HepG2 (cell line): ENCODE measurements around the gene TSHZ2. TPM values are rescaled to one million over a fixed set of nuclear protein-coding genes. Genes with fewer than 3 reads are reported as not detected.

Experiments
- ATAC-seq: fragments of 200-7000 bp; cut with Tn5 transposase; 3 replicates; pipeline ENCODE4 v1.9.1; 2020; ENCODE audit warnings: mild to moderate bottlenecking, moderate library complexity
- BruUV-seq: library from RNA; stranded (reverse); fragments of 400-500 nt; replicated peaks from 2 replicates; lab custom pipeline; 2021; lab: Mats Ljungman, UMichigan
- CTCF ChIA-PET: fragments of 300-600 bp; formaldehyde crosslinking; extraction: SDS; loops from one replicate; lab custom pipeline; 2021; ENCODE audit warnings: low total read pairs, inconsistent platforms, low intra/inter-chr PET ratio; lab: Yijun Ruan, JAX
- POLR2A ChIA-PET: fragments of 350-600 bp; sonication (Branson Sonifier 250); formaldehyde crosslinking; loops from one replicate; lab custom pipeline; 2020; ENCODE audit warnings: antibody characterized with exemption, inconsistent platforms; lab: Yijun Ruan, JAX
- DNase-seq: peaks from one replicate; pipeline ENCODE4 v3.0.0-alpha.2; 2015; ENCODE audit warnings: low spot score
- FAIRE-seq: peaks from 3 replicates; lab custom pipeline; 2011; peaks lifted over from hg19 to GRCh38; lab: Jason Lieb, UNC
- H2AFZ ChIP-seq: one replicate; pipeline ENCODE4 v1.6.1; 2011; ENCODE audit warnings: low read length, inconsistent platforms
- H3K27ac ChIP-seq: fragments of 300-600 bp; 3 replicates; pipeline ENCODE4 v1.8.0; 2011; ENCODE audit warnings: mixed run types, mild to moderate bottlenecking, mixed read lengths, low read length, inconsistent platforms; ENCODE audit not compliant: insufficient read depth; ENCODE audit errors: extremely low read length
- H3K27me3 ChIP-seq, 2 experiments: fragments of 200-600 bp in 1 of 2; 2 replicates in 1 of 2; 3 replicates in 1 of 2; pipeline versions ENCODE4 v1.6.0 to v1.8.0; 2011; ENCODE audit warnings: low read length in 2 of 2, mild to moderate bottlenecking in 2 of 2, moderate library complexity in 2 of 2, inconsistent platforms in 1 of 2; ENCODE audit not compliant: insufficient read depth in 2 of 2, control insufficient read depth in 1 of 2
- H3K36me3 ChIP-seq, 2 experiments: fragments of 200-600 bp in 1 of 2; replicated peaks in 1 of 2; 2 replicates in 1 of 2; 3 replicates in 1 of 2; pipeline versions ENCODE4 v1.5.1 to v1.8.0; 2011; ENCODE audit warnings: low read length in 2 of 2, inconsistent platforms in 1 of 2; ENCODE audit not compliant: insufficient read depth in 2 of 2, control insufficient read depth in 1 of 2
- H3K4me1 ChIP-seq: 2 replicates; pipeline ENCODE4 v1.5.1; 2012; ENCODE audit warnings: low read length, inconsistent platforms; ENCODE audit not compliant: insufficient read depth
- H3K4me2 ChIP-seq: 2 replicates; pipeline ENCODE4 v1.6.0; 2011; ENCODE audit warnings: low read depth, low read length, inconsistent platforms
- H3K4me3 ChIP-seq, 3 experiments: fragments of 200-600 bp in 1 of 3; sonication (generic), shearing (Covaris generic) in 1 of 3; replicated peaks in 1 of 3; 2 replicates each; pipeline ENCODE4 v1.5.1; 2011 to 2016; ENCODE audit warnings: low read length in 3 of 3, inconsistent platforms in 2 of 3, low read depth in 2 of 3, mild to moderate bottlenecking in 2 of 3, control low read depth in 1 of 3, mixed read lengths in 1 of 3; ENCODE audit not compliant: insufficient read depth in 1 of 3
- H3K79me2 ChIP-seq: one replicate; pipeline ENCODE4 v1.6.1; 2011; ENCODE audit warnings: low read length, inconsistent platforms; ENCODE audit not compliant: insufficient read depth
- H3K9ac ChIP-seq: 2 replicates; pipeline ENCODE4 v1.6.0; 2011; ENCODE audit warnings: mild to moderate bottlenecking, low read depth, low read length, inconsistent platforms; ENCODE audit not compliant: insufficient read depth
- H3K9me3 ChIP-seq: 2 replicates; pipeline ENCODE4 v1.5.1; 2012; ENCODE audit warnings: mild to moderate bottlenecking, low read length
- H4K20me1 ChIP-seq: 2 replicates; pipeline ENCODE4 v1.6.0; 2011; ENCODE audit warnings: inconsistent platforms, mild to moderate bottlenecking, low read length, moderate library complexity; ENCODE audit not compliant: insufficient read depth
- ARID5B ChIP-seq: IDR thresholded peaks from 2 replicates; pipeline ENCODE4 v1.4.0; 2020; ENCODE audit warnings: mild to moderate bottlenecking, missing genetic modification reagents
- GLI4 ChIP-seq: sonication (generic); formaldehyde crosslinking; IDR thresholded peaks from 2 replicates; pipeline ENCODE4 v1.5.1; 2020; ENCODE audit warnings: missing genetic modification reagents, mild to moderate bottlenecking, moderate library complexity, borderline replicate concordance
- KDM6A ChIP-seq: IDR thresholded peaks from 2 replicates; pipeline ENCODE4 v1.6.1; 2016; ENCODE audit warnings: low read depth
- MEIS2 ChIP-seq: sonication (generic); formaldehyde crosslinking; IDR thresholded peaks from 2 replicates; pipeline ENCODE4 v1.9.0; 2021; ENCODE audit warnings: mild to moderate bottlenecking, missing genetic modification reagents
- PRDM10 ChIP-seq: sonication (generic); formaldehyde crosslinking; IDR thresholded peaks from 2 replicates; pipeline ENCODE4 v1.4.0; 2020; ENCODE audit warnings: low read depth, missing genetic modification reagents
- ZBTB38 ChIP-seq: sonication (generic); formaldehyde crosslinking; IDR thresholded peaks from 2 replicates; pipeline ENCODE4 v1.5.1; 2020; ENCODE audit warnings: mild to moderate bottlenecking, missing genetic modification reagents
- ZMYM4 ChIP-seq: sonication (generic); formaldehyde crosslinking; IDR thresholded peaks from 2 replicates; pipeline ENCODE4 v1.8.1; 2023; ENCODE audit warnings: mild to moderate bottlenecking, missing genetic modification reagents
- ZNF20 ChIP-seq: sonication (generic); formaldehyde crosslinking; IDR thresholded peaks from 2 replicates; pipeline ENCODE4 v1.4.0; 2020; ENCODE audit warnings: mild to moderate bottlenecking, moderate library complexity, missing genetic modification reagents
- ZNF205 ChIP-seq: IDR thresholded peaks from 2 replicates; pipeline ENCODE4 v1.6.1; 2018; ENCODE audit warnings: missing biosample characterization, missing genetic modification reagents
- ZNF776 ChIP-seq: sonication (generic); formaldehyde crosslinking; IDR thresholded peaks from 2 replicates; pipeline ENCODE4 v1.4.0; 2020; ENCODE audit warnings: mild to moderate bottlenecking, missing genetic modification reagents
- WGBS: methylation state at CpG from one replicate; pipeline ENCODE4 v1.1.6; 2017; ENCODE audit warnings: low lambda C conversion rate; 5-methylcytosine and 5-hydroxymethylcytosine counted together
- in situ Hi-C: cut with HindIII; loops from 2 replicates; pipeline ENCODE4 v1.10.0; 2017; ENCODE audit warnings: low pct_unique_long_range_greater_than_20kb; ENCODE audit not compliant: extremely low pct_ligation_motif_present
- intact Hi-C: fragments of 100-400 bp; cut with micrococcal nuclease; formaldehyde crosslinking; loops from one replicate; pipeline ENCODE4 v1.10.0; 2022; ENCODE audit not compliant: unreplicated experiment
- polyA plus RNA-seq, 8 experiments: library from polyadenylated mRNA; depleted of rRNA in 3 of 8; stranded (reverse) in 7 of 8; unstranded in 1 of 8; fragments of >200 nt; fragmentation: Illumina TruSeq in 4 of 8; extraction: Trizol in 4 of 8; gene quantifications; 2 replicates each; pipeline versions ENCODE4 v1.2.1 to v1.2.3, GENCODE V29; 2011 to 2016; ENCODE audit warnings: low read depth in 4 of 8, missing spikeins in 1 of 8, mixed read lengths in 1 of 8; ENCODE audit not compliant: insufficient read depth in 1 of 8
- total RNA-seq, 5 experiments: library from RNA; depleted of rRNA; stranded (reverse); fragments of >200 nt; fragmentation: Illumina TruSeq; extraction: Trizol; gene quantifications; 2 replicates each; pipeline ENCODE4 v1.2.3, GENCODE V29; 2016; ENCODE audit warnings: low read depth in 1 of 5
- TF ChIP-seq, protein P1 (sequence below): IDR thresholded peaks from 2 replicates; pipeline ENCODE4 v1.6.1; 2012; ENCODE audit warnings: inconsistent platforms

TSHZ2 gene
- total and polyA plus RNA-seq, 2 of the 13 experiments (the other 11 are each of a cell fraction or from before 2014, with no cell fraction given), result 0.01 TPM; not detected in 1

DNA sequence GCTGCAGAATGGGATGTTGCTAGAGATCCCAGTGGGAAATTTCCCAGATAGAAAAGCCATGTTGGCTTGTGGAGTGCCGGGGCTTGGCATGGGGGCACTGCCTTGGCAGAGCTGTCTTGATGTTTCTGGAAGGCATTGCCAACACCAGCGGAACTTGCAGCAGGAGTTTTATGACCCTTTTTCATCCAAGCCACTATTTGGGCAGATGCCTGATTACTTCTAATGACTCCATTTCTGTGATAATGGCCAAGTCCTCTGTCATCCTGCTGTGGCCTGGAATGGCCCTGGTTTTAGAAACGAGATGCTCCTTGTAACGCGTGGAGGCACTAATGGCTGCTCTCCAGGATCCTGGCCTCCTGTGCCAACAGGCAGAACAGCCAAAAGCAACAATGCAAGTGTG lies 392.5 kb downstream of the TSHZ2 start:
- no peaks in the 10 kb centered on the region for H4K20me1 ChIP-seq
- no peak overlapping the region for H2AFZ ChIP-seq
- in situ Hi-C loops (no loop called here), intact Hi-C loops (no loop called here)
- 67% methylated on average over 5 of the region's 5 CpGs for WGBS
- POLR2A ChIA-PET, result no interaction called here
- DNase-seq (no peak), ATAC-seq (no peak), FAIRE-seq (no peak)
- H3K9me3 ChIP-seq, result no peaks in the 10 kb centered on the region
- no peaks in the 10 kb centered on the region for H3K36me3 ChIP-seq
- TF ChIP-seq ZNF20 (CRISPR knock-in tag) (no peak), ARID5B (CRISPR knock-in tag) (no peak), ZNF776 (no peak), ZMYM4 (CRISPR knock-in tag) (no peak), KDM6A (CRISPR knock-in tag) (no peak), ZBTB38 (CRISPR knock-in tag) (no peak), GLI4 (CRISPR knock-in tag) (no peak), PRDM10 (CRISPR knock-in tag) (no peak), ZNF205 (no peak), MEIS2 (CRISPR knock-in tag) (no peak)
- TF ChIP-seq, protein P1, sequence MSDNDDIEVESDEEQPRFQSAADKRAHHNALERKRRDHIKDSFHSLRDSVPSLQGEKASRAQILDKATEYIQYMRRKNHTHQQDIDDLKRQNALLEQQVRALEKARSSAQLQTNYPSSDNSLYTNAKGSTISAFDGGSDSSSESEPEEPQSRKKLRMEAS, result no peak
- CTCF ChIA-PET, result no interaction called here
- H3K27ac ChIP-seq, result no peak overlapping the region
- H3K4me2 ChIP-seq, result no peak overlapping the region
- no peak overlapping the region for H3K9ac ChIP-seq
- no peaks in the 10 kb centered on the region for H3K79me2 ChIP-seq
- no peak overlapping the region for H3K4me3 ChIP-seq
- H3K27me3 ChIP-seq, result no peaks in the 10 kb centered on the region
- peaks cover 16% of the 10 kb centered on the region for H3K4me1 ChIP-seq
- BruUV-seq, result no TSS peak
